Psoas muscle (tissue), 7 donors: ENCODE data around the gene CNPY3. TPM values are rescaled to one million over a fixed set of nuclear protein-coding genes. Genes with fewer than 3 reads are reported as not detected.

ENCODE experiments used
- polyA plus RNA-seq, 3 donors: library from polyadenylated mRNA; stranded (reverse); fragments of 200-250 nt; gene quantifications; one replicate each; pipeline ENCODE4 v1.2.3, GENCODE V29; 2013
- total RNA-seq, 4 donors: library from RNA; stranded (reverse); fragmentation: NEBNext Ultra II Directional in 2 of 4; extraction: Animal tissue kit (Norgen Biotek cat#: 25700) in 2 of 4; gene quantifications; one replicate each; pipeline versions ENCODE4 v1.2.1 to v1.2.4, GENCODE V29; 2021 to 2023
- donor health status: healthy with polysubstance abuse.
- donor health status: DM: no; HTN: no; CAD: no; lungs with moderate emphysema.
- donor health status: Bipolar disorder and iron deficiency.
- donor health status: healthy.
- donor health status: DM: no; HTN: no; CAD: no.
- donor health status: DM: no; HTN: no; CAD: no.
- donor health status: DM: yes; HTN: yes; CAD: no.

Gene CNPY3
- total and polyA plus RNA-seq, 7 donors = 5.7 to 13.7 (median 10.8) TPM

Other genes with a start within 250 kb of the CNPY3 start
- 1 to 10 TPM; 1.8 to 4.9 (median 3.1) TPM for gene PRPH2, start 206.9 kb upstream of the CNPY3 start, total RNA-seq
- 1 to 10 TPM in 1 of 3 donors, under 1 TPM in 2; 0.13 to 2.8 (median 0.66) TPM for gene PRPH2, start 206.9 kb upstream of the CNPY3 start, polyA plus RNA-seq
- gene TBCC, start 183.4 kb upstream of the CNPY3 start, total RNA-seq = 10 to 100 TPM; 17.0 to 26.9 (median 18.9) TPM
- 10 to 100 TPM; 13.1 to 41.3 (median 29.8) TPM for gene TBCC, start 183.4 kb upstream of the CNPY3 start, polyA plus RNA-seq
- 10 to 100 TPM in 2 of 4 donors, 1 to 10 TPM in 2; 6.2 to 12.2 (median 10.5) TPM for gene BICRAL, start 147.4 kb upstream of the CNPY3 start, total RNA-seq
- 1 to 10 TPM; 2.8 to 5.0 (median 2.9) TPM for gene BICRAL, start 147.4 kb upstream of the CNPY3 start, polyA plus RNA-seq
- 10 to 100 TPM; 50.7 to 70.4 (median 62.9) TPM for gene RPL7L1, start 49.9 kb upstream of the CNPY3 start, total RNA-seq
- gene RPL7L1, start 49.9 kb upstream of the CNPY3 start, polyA plus RNA-seq = 100 to 1,000 TPM in 1 of 3 donors, 10 to 100 TPM in 2; 35.5 to 107 (median 90.6) TPM
- gene PTCRA, start 13.4 kb upstream of the CNPY3 start, total RNA-seq = not detected
- under 1 TPM in 1 of 3 donors, not detected in 2; 0.09 TPM for gene PTCRA, start 13.4 kb upstream of the CNPY3 start, polyA plus RNA-seq
- under 1 TPM in 3 of 4 donors, not detected in 1; 0.34 to 0.74 (median 0.43) TPM for gene GNMT, start 31.3 kb downstream of the CNPY3 start, total RNA-seq
- under 1 TPM; 0.09 to 0.21 (median 0.12) TPM for gene GNMT, start 31.3 kb downstream of the CNPY3 start, polyA plus RNA-seq
- gene PEX6, start 49.7 kb downstream of the CNPY3 start, total RNA-seq = 10 to 100 TPM; 15.4 to 37.4 (median 25.8) TPM
- 10 to 100 TPM; 12.0 to 37.8 (median 16.5) TPM for gene PEX6, start 49.7 kb downstream of the CNPY3 start, polyA plus RNA-seq
- 10 to 100 TPM; 25.9 to 36.4 (median 31.0) TPM for gene PPP2R5D, start 55.1 kb downstream of the CNPY3 start, total RNA-seq
- 10 to 100 TPM; 25.6 to 46.7 (median 27.1) TPM for gene PPP2R5D, start 55.1 kb downstream of the CNPY3 start, polyA plus RNA-seq
- 10 to 100 TPM; 20.3 to 27.5 (median 26.9) TPM for gene MEA1, start 84.5 kb downstream of the CNPY3 start, total RNA-seq
- 10 to 100 TPM; 42.5 to 95.2 (median 48.6) TPM for gene MEA1, start 84.5 kb downstream of the CNPY3 start, polyA plus RNA-seq
- 100 to 1,000 TPM in 2 of 4 donors, 10 to 100 TPM in 2; 75.2 to 115 (median 99.1) TPM for gene KLHDC3, start 84.8 kb downstream of the CNPY3 start, total RNA-seq
- gene KLHDC3, start 84.8 kb downstream of the CNPY3 start, polyA plus RNA-seq = 100 to 1,000 TPM in 1 of 3 donors, 10 to 100 TPM in 2; 61.7 to 198 (median 97.1) TPM
- gene RRP36, start 92.1 kb downstream of the CNPY3 start, total RNA-seq = 10 to 100 TPM; 31.0 to 47.3 (median 37.5) TPM
- gene RRP36, start 92.1 kb downstream of the CNPY3 start, polyA plus RNA-seq = 10 to 100 TPM; 39.7 to 70.5 (median 68.2) TPM
- 10 to 100 TPM in 3 of 4 donors, 1 to 10 TPM in 1; 9.3 to 23.4 (median 20.1) TPM for gene CUL7, start 124.4 kb downstream of the CNPY3 start, total RNA-seq
- 10 to 100 TPM in 1 of 3 donors, 1 to 10 TPM in 2; 6.0 to 11.5 (median 6.5) TPM for gene CUL7, start 124.4 kb downstream of the CNPY3 start, polyA plus RNA-seq
- 100 to 1,000 TPM in 1 of 4 donors, 10 to 100 TPM in 3; 61.3 to 138 (median 94.5) TPM for gene MRPL2, start 130.0 kb downstream of the CNPY3 start, total RNA-seq
- 100 to 1,000 TPM in 1 of 3 donors, 10 to 100 TPM in 2; 91.1 to 139 (median 91.2) TPM for gene MRPL2, start 130.0 kb downstream of the CNPY3 start, polyA plus RNA-seq
- gene KLC4, start 130.2 kb downstream of the CNPY3 start, total RNA-seq = 10 to 100 TPM; 13.0 to 20.9 (median 15.0) TPM
- gene KLC4, start 130.2 kb downstream of the CNPY3 start, polyA plus RNA-seq = 10 to 100 TPM; 12.2 to 17.2 (median 13.2) TPM
- gene PTK7, start 146.8 kb downstream of the CNPY3 start, total RNA-seq = 1 to 10 TPM in 2 of 4 donors, under 1 TPM in 2; 0.61 to 1.6 (median 1.1) TPM
- gene PTK7, start 146.8 kb downstream of the CNPY3 start, polyA plus RNA-seq = under 1 TPM; 0.17 to 0.90 (median 0.23) TPM
- gene SRF, start 241.8 kb downstream of the CNPY3 start, total RNA-seq = 10 to 100 TPM; 36.4 to 46.6 (median 40.1) TPM
- gene SRF, start 241.8 kb downstream of the CNPY3 start, polyA plus RNA-seq = 10 to 100 TPM; 26.3 to 57.7 (median 34.7) TPM